ENCODE results near the gene PRR7. TPM values are rescaled to one million over a fixed set of nuclear protein-coding genes. Genes with fewer than 3 reads are reported as not detected.

The PRR7 gene
- polyA plus RNA-seq, 4 donors, result 0.76 to 2.4 (median 0.99) TPM

DNA sequence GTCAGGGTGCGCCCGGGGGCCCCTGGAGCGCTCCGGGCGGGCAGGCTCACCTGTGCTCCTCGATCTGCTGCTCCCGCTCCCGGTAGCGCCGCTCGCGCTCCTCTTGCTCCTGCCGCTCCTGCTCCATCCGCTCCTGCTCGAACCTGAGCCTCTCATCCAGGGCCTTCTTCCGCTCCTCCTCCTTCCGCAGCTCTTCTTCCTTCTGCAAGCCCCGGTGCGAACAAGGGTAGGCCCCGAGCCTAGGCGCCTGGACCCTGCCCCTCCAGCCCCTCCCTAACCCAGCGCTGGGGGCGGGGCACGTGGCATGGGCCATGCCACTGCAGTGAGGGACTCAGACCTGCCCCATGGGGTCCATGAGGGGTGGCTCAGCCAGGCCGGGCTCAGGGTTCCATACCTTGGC lies 20.2 kb downstream of the PRR7 start:
- DNase-seq (ENCODE audit: low read depth in 4 of 4, low spot score in 3 of 4), result no peak

DNA sequence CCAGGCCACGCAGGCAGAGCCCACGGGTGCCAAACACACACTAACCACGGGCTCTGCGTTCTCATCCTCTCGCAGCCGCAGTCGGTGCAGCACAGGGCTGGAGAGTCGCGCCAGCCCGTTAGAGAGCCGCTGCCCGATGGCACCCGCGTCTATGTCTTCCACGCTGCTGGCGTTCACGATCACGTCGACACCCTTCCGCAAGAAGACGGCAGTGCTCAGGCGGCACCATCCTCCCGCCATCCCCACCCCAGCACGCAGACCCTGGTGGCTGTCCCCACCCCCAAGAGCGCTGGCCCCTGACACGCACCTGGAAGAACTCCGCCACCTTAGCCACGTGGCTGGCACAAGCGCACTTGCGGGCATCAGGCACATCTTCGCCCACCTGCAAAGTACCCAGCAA lies 20.8 kb downstream of the PRR7 start:
- DNase-seq (ENCODE audit: low read depth in 4 of 4, low spot score in 3 of 4), result no peak

DNA sequence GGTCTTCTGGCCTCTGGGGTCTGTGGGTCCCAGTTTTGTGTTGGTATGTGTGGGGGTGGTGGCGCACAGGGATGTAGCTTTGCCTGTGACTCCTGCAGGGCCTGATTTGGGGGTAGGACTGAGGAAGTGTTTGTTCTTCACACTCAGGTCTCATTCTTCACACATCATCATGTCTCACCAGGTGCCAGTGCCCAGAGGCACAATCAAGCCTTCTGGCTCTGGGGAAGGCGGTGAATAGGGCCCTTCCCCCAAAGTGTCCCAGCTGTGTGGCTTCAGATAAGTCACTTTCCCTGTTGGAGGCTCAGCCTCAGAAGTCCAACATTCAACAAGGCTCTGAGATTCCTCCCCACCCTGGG lies 21.7 kb downstream of the PRR7 start:
- DNase-seq (ENCODE audit: low read depth in 4 of 4, low spot score in 3 of 4), result no peak

- DNase-seq (ENCODE audit: low read depth in 4 of 4, low spot score in 3 of 4), result no peak
Measured at GRCh38 chr5:177468685-177469628, 22.3 kb downstream of the PRR7 start.

GRCh38 chr5:177469750-177470525 lies 23.3 kb downstream of the PRR7 start:
- no peak for DNase-seq (ENCODE audit: low read depth in 4 of 4, low spot score in 3 of 4)

GRCh38 chr5:177470759-177471536 lies 24.3 kb downstream of the PRR7 start:
- DNase-seq (ENCODE audit: low read depth in 4 of 4, low spot score in 3 of 4), result no peak

DNA sequence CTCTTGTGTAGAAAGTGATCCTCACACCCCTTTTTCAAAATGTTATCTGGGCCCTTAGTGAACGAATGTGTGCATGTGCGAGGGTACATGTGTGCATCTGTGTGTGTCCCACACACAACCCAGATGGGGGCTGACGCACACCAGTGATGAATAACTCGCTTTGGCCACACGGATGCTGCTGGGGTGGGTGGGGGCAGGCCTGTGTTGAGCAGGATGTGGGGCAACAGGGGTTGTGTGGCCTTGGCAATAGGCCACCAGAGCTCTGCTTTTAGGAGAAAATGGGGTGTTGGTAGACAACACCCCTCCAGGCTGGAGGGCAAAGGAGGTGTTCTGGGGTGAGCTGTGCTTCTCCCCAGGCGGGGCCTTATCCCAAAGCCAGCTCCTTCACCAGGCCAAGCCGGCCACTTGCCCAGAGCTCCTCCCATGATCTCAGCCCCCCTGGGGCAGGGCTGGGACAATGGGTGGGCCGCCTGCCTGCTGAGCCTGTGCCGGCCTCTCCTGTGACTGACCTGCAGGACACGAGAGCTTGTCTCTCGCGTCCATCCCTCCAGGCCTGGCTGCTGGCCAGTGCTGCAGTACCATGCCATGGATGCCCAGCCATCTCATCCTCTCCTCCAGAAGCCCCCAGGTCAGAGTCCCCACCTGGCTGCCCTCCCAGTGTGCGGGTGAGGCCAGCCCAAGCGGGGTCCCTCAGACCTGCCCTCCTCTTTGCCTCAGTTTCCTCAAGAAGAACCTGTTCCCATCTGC lies 25.2 kb downstream of the PRR7 start:
- no peak for DNase-seq (ENCODE audit: low read depth in 4 of 4, low spot score in 3 of 4)

- DNase-seq (ENCODE audit: low read depth in 4 of 4, low spot score in 3 of 4), result no peak
Measured at GRCh38 chr5:177472460-177473442, 26.1 kb downstream of the PRR7 start.

DNA sequence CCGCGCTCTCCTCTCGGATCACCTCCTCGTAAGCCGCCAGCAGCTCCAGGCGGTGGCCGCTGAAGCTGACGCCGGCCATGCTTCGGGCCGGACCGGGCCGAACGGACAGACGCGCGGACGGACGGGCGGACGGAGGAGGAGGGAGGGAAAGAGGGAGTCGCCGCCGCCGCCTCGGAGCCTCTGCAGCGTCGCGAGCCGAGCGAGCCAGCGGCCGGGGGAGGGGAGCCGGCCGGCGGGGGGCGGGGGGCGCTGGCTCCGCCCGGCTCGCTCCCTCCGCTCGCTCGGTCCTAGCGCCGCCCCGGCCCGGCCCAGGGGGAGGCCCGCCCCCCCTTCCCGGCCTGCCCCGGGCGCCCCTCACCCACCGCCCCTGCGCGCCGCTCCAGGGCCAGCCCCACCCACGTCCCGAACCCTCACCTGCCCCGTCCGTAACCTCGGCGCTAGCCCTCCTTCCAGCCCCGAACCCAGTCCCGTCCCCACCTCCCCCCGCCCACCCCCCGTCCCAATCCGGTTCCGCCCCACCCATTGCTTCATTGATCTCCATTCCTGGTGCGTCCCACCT lies 26.9 kb downstream of the PRR7 start, which contains the start of gene DBN1:
TSS of gene DBN1 (minus strand) at position 192 of the 559 bp plus-strand sequence. CDS start at position 79, 113 bp downstream.
- DNase-seq (ENCODE audit: low read depth in 4 of 4, low spot score in 3 of 4), result no peak

GRCh38 chr5:177474002-177474476 lies 27.4 kb downstream of the PRR7 start:
- DNase-seq (ENCODE audit: low read depth in 4 of 4, low spot score in 3 of 4), result no peak

DNA sequence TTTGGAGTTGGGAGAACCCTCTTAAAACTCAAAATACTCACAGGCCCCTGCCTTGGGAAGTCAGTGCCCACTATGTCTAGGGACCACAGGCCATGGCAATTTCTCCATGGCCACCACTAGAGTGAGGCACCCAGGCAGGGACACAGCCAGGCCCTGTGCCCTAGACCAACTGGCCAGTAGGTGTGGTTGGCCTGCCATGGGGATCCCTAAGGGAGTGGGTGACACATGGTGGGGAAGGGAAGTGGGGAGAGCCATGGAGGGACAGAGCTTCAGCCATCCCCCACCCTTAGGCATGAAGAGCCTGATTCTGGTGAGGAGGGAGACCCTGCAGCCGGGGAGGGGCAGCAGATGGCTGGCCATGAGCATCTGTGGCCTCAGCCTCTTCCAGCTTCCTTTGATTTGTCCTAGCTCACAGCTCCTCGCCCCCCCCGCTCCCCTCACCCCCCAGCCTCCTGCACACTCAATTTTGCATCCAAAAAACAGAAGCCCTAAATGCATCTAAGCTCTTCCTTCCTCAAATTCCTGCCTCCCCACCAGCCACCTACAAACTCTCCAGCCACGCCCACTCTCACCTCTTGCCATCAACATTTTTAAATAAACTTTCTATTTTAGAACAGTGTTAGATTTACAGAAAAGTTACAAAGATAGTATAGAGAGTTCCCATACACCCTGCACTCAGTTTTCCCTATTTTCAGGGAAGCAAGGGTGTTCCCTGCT lies 28.4 kb downstream of the PRR7 start:
- DNase-seq (ENCODE audit: low read depth in 4 of 4, low spot score in 3 of 4), result no peak

- no peak for DNase-seq (ENCODE audit: low read depth in 4 of 4, low spot score in 3 of 4)
Measured at GRCh38 chr5:177475563-177476427, 29.2 kb downstream of the PRR7 start.

DNA sequence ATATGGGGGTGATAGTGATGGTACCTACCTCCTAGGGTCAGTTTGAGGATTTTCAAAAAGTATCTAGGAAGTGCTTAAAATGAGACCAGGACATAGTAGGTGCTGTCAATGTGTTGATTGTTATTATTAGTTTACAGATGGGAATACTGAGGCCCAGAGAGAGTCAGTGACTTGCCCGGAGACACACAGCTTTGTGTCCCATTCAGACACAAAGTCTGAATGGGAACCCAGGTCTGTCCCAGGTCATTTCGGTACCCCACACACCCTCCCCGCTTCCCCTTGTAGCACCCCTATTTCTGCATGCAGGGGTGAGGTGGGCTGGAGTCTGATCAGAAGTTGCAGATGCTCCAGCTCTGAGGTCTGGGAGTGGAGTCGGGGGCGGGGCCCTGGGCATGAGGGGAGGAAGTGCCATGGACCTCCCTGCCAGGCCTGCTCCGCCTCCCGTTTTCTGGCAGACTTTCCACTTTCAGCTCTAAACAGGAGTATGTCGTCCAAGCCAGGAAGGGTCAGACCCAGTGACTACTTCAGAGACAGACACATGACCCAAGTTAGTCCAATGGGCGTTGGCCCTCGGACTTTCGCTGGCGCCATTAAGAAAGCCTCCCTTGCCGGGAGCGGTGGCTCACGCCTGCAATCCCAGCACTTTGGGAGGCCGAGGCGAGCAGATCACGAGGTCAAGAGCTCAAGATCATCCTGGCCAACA lies 30.1 kb downstream of the PRR7 start:
- DNase-seq (ENCODE audit: low read depth in 4 of 4, low spot score in 3 of 4), result no peak

DNA sequence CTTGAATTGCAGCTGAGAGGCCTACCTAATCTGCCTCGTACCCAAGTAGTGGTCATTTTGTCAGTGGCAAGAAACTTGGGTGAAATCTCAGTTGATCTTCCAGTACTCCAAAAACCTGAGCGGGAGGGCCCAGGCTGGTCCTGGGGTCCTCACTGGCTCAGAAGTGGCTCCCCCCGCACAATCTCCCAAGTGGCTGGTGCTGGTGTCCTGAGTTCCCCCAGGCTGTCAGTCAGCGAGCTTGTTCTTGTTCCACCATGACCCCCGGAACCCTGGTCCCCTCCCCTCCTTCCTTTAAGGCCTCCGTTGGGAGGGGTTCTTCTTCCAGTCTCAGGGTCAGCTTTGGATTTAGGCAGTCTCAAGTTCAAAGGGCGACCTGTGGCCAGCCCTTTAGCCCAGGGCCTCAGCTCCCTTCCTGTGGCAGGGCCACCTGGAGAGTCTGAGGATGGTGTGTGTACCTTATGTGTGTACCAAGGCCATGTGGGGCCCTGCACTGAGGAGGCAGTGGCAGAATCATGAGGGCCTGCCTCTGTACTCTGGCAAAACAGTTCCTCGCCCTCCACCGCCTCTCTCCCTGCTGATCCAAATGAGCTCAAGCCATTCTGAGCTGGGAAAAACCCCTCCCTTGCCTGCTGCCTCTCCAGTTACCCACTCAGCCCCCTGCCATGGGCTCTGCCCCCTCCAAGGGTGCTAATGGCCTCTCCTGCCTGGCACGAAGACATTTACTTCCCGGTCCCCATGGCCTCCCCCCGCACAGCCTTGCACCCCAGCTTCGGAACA lies 31.3 kb downstream of the PRR7 start:
- no peak for DNase-seq (ENCODE audit: low read depth in 4 of 4, low spot score in 3 of 4)

Measured in left renal pelvis (tissue), 4 donors.